Middle frontal gyrus (tissue), 1 donor: ENCODE data around the gene SLC36A4.
"Not testable (repeated sequence)": the region's sequence is repeated elsewhere in the genome, so short reads cannot be mapped to it uniquely, and the experiment has no call there.

ENCODE experiments used
- DNase-seq: peaks from one replicate; pipeline ENCODE4 v3.0.0-alpha.2; 2015; ENCODE audit warnings: low spot score; ENCODE audit errors: extremely low spot score

SLC36A4 gene

GRCh38 chr11:93194673-93195291 lies 3.0 kb downstream of the SLC36A4 start:
- no peak for DNase-seq

GRCh38 chr11:93193731-93194130 lies 4.1 kb downstream of the SLC36A4 start:
- no peak for DNase-seq

GRCh38 chr11:93192163-93192562 lies 5.6 kb downstream of the SLC36A4 start:
- no peak for DNase-seq

- no peak for DNase-seq
These were observed 8.3 kb downstream of the SLC36A4 start for GRCh38 chr11:93189462-93189861.

GRCh38 chr11:93188726-93189125 lies 9.1 kb downstream of the SLC36A4 start:
- DNase-seq = no peak

GRCh38 chr11:93187290-93187689 lies 10.5 kb downstream of the SLC36A4 start:
- DNase-seq = no peak

GRCh38 chr11:93177891-93178290 lies 19.9 kb downstream of the SLC36A4 start:
- not testable (repeated sequence) for DNase-seq

GRCh38 chr11:93169950-93170561 lies 27.7 kb downstream of the SLC36A4 start:
- peak; percentile 21 for DNase-seq

- no peak for DNase-seq
These were observed 28.6 kb downstream of the SLC36A4 start for GRCh38 chr11:93169143-93169542.

- no peak for DNase-seq
These were observed 30.9 kb downstream of the SLC36A4 start for GRCh38 chr11:93166862-93167261.

- DNase-seq = no peak
These were observed 31.6 kb downstream of the SLC36A4 start for GRCh38 chr11:93166194-93166593.

- no peak for DNase-seq
These were observed 37.0 kb downstream of the SLC36A4 start for GRCh38 chr11:93160808-93161207.

GRCh38 chr11:93160156-93160555 lies 37.6 kb downstream of the SLC36A4 start:
- DNase-seq = no peak

- DNase-seq = no peak
These were observed 38.1 kb downstream of the SLC36A4 start for GRCh38 chr11:93159721-93160120.

GRCh38 chr11:93155738-93156137 lies 42.1 kb downstream of the SLC36A4 start:
- no peak for DNase-seq

- DNase-seq = no peak
These were observed 52.3 kb downstream of the SLC36A4 start for GRCh38 chr11:93145390-93145915.

- DNase-seq = no peak
These were observed 54.0 kb downstream of the SLC36A4 start for GRCh38 chr11:93143800-93144199.

- no peak for DNase-seq
These were observed 54.6 kb downstream of the SLC36A4 start for GRCh38 chr11:93143186-93143585.

- no peak for DNase-seq
These were observed 64.2 kb downstream of the SLC36A4 start for GRCh38 chr11:93133488-93134109.

- DNase-seq = no peak
These were observed 65.0 kb downstream of the SLC36A4 start for GRCh38 chr11:93132836-93133235.

GRCh38 chr11:93131709-93132108 lies 66.1 kb downstream of the SLC36A4 start:
- no peak for DNase-seq

GRCh38 chr11:93128574-93128973 lies 69.2 kb downstream of the SLC36A4 start:
- no peak for DNase-seq
